ENCODE results near the gene TMBIM4. TPM values are rescaled to one million over a fixed set of nuclear protein-coding genes. Genes with fewer than 3 reads are reported as not detected.

The TMBIM4 gene
- polyA plus RNA-seq, 1 of the 3 experiments (the other 2 are of a cell fraction) = 68.5 TPM

GRCh38 chr12:66210840-66211239 is 41.0 kb upstream of the TMBIM4 start (continued):
- no peak for TF ChIP-seq REST (IDR thresholded peaks at IDR 0.05; ENCODE audit: low read depth, low read length)
- TF ChIP-seq ZBTB33 (IDR thresholded peaks at IDR 0.05; ENCODE audit: borderline replicate concordance, low read depth) = no peak

GRCh38 chr12:66206141-66206540 is 36.3 kb upstream of the TMBIM4 start:
- POLR2A ChIA-PET = no interaction called here
- 3% methylated on average over 1 of the region's 1 CpG for WGBS (ENCODE audit: low lambda C conversion rate)
- Histone ChIP-seq H3K9ac (no peak overlapping the region), H3K9me3 (no peaks in the 10 kb centered on the region), H3K79me2 (ENCODE audit: insufficient read depth) (no peaks in the 10 kb centered on the region), H3F3A (replicated peaks; ENCODE audit: insufficient read depth) (no peaks in the 10 kb centered on the region), H3K27ac (ENCODE audit: low read depth in 2 of 2, low read length in 1 of 2) (no peak overlapping the region), H3K4me2 (no peak overlapping the region), H3K36me3 (replicated peaks in 1 of 2; ENCODE audit: control insufficient read depth in 1 of 2, insufficient read depth in 2 of 2, low read length in 1 of 2) (no peaks in the 10 kb centered on the region), H3K4me1 (ENCODE audit: control insufficient read depth in 1 of 2, insufficient read depth in 2 of 2, low read depth in 1 of 2, low read length in 1 of 2) (no peaks in the 10 kb centered on the region), H3K9me2 (no peaks in the 10 kb centered on the region), H2AFZ (ENCODE audit: low read depth) (no peak overlapping the region), H3K4me3 (ENCODE audit: low read depth in 2 of 2, low read length in 1 of 2) (no peak overlapping the region), H3K27me3 (ENCODE audit: insufficient read depth) (no peaks in the 10 kb centered on the region; the same call in 1 of the 2 replicates), H4K20me1 (ENCODE audit: insufficient read depth) (no peaks in the 10 kb centered on the region)
- CTCF ChIA-PET = interaction anchor here (1.5 kb wide), 1 partner anchor 9 kb away, joined by 3 read pairs; no protein-coding TSS in a partner anchor
- TF ChIP-seq TAF1 (IDR thresholded peaks at IDR 0.05; ENCODE audit: borderline replicate concordance, low read depth, low read length) (no peak), FOXJ3 (CRISPR knock-in tag; IDR thresholded peaks at IDR 0.05) (no peak), PBX3 (IDR thresholded peaks at IDR 0.05) (no peak), NFIC (IDR thresholded peaks at IDR 0.05; ENCODE audit: borderline replicate concordance) (no peak), USF2 (IDR thresholded peaks at IDR 0.05; ENCODE audit: borderline replicate concordance, low read depth, low read length) (no peak), RAD21 (IDR thresholded peaks at IDR 0.05; ENCODE audit: low read length) (no peak)
- no peak for DNase-seq
